CD4-positive, alpha-beta T cell treated with Interleukin-12 subunit alpha and Interleukin-12 subunit beta, for 1 hour (primary cell): ENCODE results near the gene FALEC.

Experiments used
- DNase-seq: peaks from one replicate; pipeline ENCODE4 v3.0.0-alpha.2; 2020

Gene FALEC

DNA sequence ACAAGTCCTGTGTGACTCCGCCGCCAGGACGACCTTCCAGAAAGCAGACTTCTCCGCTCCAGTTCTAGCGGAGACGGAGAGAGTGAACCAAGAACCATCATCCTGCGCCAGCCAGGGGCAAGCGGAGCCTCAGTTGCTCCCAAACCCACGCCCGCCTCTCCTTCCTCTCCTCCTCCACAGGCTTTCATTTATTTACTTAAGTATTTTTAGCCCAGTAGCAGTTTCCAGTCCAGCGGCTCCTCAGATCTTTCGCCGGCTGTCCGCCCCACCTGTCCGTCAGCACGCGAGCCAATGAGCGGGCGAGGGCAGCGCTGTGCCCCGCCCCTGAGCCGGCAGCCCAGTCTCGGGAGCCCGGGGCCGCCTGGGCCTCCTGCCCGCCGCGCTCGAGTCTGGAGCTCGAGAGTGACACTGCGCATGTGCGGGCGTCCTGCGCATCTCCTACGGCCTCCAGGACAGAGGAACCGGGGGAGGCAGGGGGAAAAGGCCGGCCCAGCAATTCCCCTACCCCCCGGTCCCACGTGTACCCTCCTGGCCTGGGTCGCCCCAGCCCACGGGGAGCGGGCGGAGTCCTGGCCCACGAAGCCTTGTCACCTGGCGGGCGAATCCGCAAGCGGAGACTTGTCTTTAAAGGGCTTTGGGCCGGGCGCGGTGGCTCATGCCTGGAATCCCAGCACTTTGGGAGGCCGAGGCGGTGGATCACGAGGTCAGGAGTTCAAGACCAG, at the start of gene FALEC:
Gene FALEC (plus strand): TSS at position 425 of the 722 bp plus-strand sequence.
- peak; percentile 93 for DNase-seq

- no peak for DNase-seq
These were observed 48.6 kb upstream of the FALEC start for GRCh38 chr1:150466964-150467363.

GRCh38 chr1:150469291-150469690, 46.3 kb upstream of the FALEC start:
- no peak for DNase-seq

- DNase-seq = no peak
These were observed 42.9 kb upstream of the FALEC start for GRCh38 chr1:150472601-150473200.

GRCh38 chr1:150473659-150474058, 41.9 kb upstream of the FALEC start:
- DNase-seq = no peak

DNA sequence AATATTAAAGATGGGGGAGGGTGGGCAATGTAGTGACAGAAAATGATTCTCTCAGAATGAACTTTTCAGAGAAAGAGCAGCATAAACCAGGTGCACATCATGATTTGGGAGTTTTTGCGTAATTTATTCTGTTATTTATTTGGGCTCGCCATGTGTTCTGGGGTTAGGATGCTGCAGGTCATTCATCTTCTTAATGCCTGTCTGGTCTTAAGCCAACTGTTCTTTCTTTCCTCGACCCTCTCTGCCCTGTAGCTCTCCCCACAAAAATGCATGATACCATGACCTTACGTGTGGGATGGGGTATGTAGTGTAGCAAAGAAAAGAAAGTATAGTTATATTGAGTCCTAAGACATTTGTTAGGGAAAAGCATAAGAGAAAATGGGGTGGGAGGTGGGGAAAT, 40.7 kb upstream of the FALEC start:
- no peak for DNase-seq

GRCh38 chr1:150476754-150477153, 38.8 kb upstream of the FALEC start:
- DNase-seq = no peak

GRCh38 chr1:150477320-150477719, 38.2 kb upstream of the FALEC start:
- DNase-seq = no peak

GRCh38 chr1:150477733-150478132, 37.8 kb upstream of the FALEC start:
- no peak for DNase-seq

GRCh38 chr1:150479370-150479769, 36.2 kb upstream of the FALEC start:
- no peak for DNase-seq

DNA sequence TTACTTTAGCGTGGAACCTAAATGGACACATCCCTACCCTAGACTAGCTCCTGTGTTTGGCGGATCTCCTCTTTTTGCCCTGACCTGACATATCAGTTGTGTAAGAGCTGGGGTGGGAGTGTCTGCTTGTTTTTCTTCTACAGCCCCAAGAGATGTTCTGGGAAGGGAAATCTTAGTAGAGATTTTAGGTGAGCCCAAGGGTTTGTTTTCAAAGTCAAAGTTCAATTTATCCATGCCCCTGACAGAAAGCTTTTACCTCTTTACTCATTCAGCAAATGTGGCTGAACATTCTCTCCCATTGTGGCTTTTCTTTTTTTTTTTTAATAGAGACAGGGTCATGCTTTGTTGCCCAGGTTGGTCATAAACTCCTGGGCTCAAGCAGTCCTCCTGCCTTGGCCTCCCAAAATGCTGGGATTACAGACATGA, 35.6 kb upstream of the FALEC start:
- DNase-seq = no peak

DNA sequence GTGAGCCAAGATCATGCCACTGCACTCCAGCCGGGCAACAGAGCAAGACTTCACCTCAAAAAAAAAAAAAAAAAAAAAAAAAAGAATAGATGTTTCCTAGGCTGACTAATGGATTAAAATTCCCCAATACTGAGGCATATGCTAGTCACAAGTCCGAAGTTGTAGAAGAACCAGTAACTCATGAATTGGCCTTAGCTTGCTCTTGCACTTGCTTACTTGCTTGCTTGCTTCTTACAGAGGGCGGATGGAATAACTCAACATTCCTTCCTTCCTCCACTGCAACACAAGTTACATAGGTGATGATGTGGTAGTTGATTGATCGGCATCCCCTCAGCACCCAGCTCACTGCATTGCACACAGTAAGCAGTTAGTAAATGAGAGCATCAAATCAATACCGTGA, 31.1 kb upstream of the FALEC start:
- DNase-seq = no peak

DNA sequence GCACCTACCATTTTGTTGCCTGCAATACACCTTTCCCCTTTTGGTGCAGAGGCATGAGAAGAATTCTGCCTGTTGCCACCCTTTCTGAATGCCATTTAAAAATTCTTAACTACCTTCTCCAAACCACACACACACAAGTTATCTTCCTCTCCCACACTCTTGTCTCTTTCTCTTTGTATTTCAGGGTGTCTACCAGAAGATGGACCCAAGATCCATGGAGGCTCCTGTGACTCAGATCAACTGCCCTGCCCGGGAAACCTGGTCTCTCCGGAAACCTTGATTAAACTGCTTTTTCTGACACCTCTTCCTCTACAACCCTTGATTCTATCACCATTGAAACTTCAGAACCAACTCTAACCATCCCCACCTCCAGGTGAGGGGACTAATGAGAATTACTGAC, 30.7 kb upstream of the FALEC start:
- peak; percentile 1 for DNase-seq

DNA sequence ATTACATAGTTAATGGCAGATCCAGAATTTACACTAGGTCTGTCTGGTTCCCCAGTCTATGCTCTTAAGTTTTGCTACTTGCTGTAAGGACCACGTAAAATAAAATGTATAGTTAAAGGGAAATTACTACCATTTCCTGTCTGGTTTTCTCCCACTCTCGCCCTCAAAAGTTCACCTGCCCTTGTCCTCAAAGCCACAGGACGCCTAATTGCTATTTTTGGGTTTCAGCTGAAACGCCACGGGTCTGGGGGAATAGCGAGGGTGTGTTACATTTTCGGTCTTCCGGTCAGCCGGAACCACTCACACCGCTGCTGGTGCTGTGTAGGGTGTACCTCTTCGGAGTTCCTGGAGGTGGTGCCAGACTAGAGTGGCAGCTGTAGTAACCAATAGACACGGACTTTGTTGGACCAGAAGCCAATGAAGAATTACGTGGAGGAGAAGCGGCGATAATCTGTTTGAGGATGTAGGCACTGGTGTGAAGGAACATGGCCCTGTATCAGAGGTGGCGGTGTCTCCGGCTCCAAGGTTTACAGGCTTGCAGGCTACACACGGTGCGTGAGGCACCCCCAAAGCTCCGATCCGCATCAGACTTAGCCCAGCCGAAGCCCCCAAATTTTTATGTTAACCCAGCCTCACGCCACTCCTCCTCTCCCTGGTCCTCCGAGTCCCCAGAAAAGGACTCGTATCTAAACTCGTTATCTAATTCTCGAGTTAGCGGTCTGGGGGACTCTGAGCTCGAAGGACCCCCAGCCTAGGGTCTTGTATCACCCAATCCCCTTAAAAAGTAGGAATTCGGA, 28.4 kb upstream of the FALEC start, which contains the start of gene TARS2:
Gene TARS2 (plus strand): TSS at position 454 of the 797 bp plus-strand sequence. CDS start 32 bp downstream, at position 486.
- peak; percentile 98 for DNase-seq

DNA sequence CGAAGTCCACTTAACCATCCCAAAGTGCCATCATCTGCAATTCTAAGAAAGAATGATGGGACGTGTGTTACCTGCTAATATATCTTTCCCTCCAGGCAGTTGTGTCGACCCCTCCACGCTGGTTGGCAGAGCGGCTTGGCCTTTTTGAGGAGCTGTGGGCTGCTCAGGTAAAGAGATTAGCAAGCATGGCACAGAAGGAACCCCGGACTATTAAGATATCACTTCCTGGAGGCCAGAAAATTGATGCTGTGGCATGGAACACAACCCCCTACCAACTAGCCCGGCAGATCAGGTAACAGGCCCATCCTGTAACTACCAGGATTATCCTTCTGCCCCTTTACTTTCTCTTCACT, 27.8 kb upstream of the FALEC start:
- peak; percentile 9 for DNase-seq

DNA sequence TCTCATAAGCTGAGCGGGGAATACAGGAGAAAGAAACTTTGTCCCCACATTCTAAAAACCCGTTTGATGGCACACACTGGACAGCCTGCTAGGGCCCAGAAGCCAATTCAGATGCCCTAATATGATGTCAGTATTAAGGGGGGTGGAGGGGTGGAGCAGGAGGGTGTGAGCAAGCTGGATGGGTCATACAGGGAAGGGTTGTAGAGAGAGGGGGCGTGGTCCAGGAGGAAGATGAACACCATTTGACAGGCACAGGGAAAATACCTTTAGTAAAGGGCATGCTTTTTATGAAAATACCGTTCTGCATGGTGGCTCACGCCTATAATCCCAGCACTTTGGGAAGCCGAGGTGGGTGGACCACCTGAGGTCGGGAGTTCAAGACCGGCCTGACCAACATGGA, 22.4 kb upstream of the FALEC start:
- no peak for DNase-seq

- no peak for DNase-seq
These were observed 17.2 kb upstream of the FALEC start for GRCh38 chr1:150498342-150498741.

DNA sequence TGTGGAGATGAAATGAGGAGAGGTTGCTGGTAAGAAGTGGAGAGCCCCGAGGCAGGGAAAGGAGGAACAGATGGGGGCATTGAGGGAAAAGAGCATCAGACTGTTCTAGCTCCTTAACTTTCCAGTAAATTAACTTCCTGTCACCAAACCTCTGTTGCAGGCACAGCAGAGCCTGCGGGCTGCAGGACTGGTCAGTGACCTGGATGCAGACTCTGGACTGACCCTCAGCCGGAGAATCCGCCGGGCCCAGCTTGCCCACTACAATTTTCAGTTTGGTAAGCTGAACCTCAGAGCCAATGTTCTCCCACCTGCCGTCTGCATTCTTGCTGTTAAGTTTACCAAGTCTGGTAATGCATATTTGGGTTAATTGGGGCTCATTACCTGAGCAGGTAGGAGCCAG, 10.1 kb upstream of the FALEC start:
- DNase-seq = no peak

DNA sequence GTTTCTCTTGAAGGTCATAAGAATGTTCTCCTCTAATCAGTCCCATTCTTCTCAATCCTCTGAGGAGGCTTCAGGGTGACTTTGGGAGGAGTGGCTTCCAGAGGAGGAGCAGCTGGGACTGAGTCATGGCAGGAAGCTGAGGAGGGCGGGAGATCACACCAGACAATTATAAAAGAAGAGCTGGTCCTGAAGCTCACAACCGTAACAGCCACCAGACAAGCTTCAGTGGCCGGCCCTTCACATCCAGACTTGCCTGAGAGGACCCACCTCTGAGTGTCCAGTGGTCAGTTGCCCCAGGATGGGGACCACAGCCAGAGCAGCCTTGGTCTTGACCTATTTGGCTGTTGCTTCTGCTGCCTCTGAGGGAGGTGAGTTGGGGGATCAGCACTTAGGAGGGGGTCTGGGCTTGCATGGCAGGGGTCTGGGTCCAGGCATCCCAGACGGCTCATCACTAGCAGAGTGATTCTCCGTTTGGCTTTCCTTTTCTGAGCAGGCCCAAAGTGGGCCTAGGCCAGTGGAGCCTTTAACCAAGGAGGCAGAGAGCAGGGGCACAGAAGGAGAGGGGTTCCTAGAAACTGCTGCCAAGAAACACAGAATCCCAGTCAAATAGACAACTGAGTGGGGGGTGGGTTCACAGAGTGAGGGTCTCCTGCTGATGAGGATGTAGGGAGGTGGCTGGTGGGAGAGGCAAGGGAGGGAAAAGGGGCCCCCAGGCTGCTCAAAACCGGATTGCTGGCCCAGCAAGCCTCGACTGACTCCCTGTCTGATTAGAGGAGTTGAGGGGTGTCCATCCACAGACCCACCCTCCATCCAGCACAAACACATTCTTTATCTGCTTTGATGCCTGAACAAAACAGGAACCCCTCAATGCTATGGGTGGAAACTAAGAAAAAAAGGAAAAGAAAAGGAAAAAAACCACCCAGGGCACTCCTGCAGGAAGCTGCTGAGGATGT, 7.4 kb upstream of the FALEC start, which contains the start of gene ECM1:
Gene ECM1 (plus strand): TSS at position 198 of the 953 bp plus-strand sequence. CDS start 101 bp downstream, at position 299.
- DNase-seq = no peak

GRCh38 chr1:150508982-150509381, 6.6 kb upstream of the FALEC start:
- DNase-seq = no peak

GRCh38 chr1:150511551-150511950, 4.0 kb upstream of the FALEC start:
- no peak for DNase-seq

DNA sequence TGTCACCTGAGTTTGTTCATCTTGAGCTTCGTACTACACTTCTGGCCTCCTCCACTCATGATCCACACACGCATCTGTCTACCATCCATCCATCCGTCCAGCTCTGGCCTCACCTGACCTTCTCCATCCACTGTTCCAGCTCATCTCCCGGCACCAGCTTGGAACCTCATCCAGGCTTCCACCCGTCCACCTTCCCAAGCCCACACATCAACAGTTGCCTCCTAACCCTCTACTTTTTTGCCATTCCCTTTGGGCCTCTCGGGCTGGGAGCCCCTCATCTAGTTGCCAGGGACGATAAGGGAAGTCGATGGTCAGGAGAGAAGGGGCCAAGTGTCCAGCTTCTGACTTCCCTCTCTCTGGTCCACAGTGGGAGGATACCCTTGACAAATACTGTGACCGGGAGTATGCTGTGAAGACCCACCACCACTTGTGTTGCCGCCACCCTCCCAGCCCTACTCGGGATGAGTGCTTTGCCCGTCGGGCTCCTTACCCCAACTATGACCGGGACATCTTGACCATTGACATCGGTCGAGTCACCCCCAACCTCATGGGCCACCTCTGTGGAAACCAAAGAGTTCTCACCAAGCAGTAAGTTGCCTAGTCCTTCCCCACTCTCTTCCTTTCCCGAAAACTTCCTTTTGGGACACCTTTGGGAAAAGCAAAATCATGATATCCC, 3.4 kb upstream of the FALEC start:
- DNase-seq = no peak
